GM18511 (cell line): ENCODE results near the gene KRTAP9-4.
"Not testable (repeated sequence)": the region's sequence is repeated elsewhere in the genome, so short reads cannot be mapped to it uniquely, and the experiment has no call there.

Experiments used
- ATAC-seq: cut with Tn5 transposase; IDR thresholded peaks from one replicate; pipeline ENCODE4 v1.9.1; 2021; ENCODE audit warnings: mild to moderate bottlenecking, moderate library complexity; ENCODE audit not compliant: unreplicated experiment

Gene KRTAP9-4

DNA sequence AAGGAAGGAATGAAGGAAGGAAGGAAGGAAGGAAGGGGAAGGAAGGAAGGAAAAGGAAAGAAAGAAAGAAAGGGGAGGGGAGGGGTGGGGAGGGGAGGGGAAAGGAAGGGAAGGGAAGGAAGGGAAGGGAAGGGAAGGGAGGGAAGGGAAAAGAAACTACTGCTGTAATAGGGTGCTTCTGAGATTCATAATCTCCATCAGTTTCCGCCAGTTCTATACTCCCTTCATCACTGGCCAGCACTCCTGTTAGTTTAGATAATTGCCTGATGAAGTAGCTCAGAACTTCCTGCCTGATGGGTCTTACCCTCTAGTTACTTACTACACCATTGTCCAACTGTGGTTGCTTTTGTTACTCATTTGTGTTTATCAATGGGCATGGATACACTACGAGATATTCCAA is 13.7 kb downstream of the KRTAP9-4 start:
- ATAC-seq, result no peak

DNA sequence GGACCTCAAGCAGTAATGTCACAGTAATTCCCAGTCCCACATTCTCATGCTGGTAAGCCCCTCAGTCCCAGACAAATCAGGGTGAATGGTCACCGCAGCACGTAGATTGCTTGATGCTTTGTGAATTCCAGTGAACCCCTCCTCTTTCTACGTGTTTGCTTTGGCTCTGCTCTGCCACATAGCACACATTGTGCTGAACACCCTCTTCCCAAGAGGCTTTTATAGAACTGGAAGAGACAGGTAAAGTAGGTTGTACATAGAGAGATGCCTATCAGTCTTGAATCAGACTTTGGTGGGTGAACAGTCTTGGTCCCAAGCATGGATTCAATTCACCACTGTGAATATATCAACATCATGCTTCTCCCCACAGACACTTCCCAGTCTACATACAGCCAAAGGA is 15.1 kb downstream of the KRTAP9-4 start:
- ATAC-seq, result no peak

DNA sequence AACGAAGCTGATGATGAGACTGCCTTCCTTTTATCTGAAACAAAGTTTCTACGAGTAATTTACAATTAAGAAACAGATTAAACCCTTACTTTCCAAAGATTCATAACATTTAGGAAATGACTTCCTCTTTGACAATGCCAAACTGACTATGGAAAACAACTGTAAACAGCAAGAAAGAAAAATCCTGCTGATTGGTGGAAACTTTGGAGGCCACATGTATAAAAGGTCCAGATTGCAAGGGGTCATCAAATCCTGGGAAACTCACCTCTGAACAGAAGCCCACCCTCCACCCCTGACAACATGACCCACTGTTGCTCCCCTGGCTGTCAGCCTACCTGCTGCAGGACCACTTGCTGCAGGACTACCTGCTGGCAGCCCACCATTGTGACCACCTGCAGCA is 15.6 kb downstream of the KRTAP9-4 start, which contains the start of gene KRTAP9-6:
KRTAP9-6 (plus strand) TSS at position 301 of the 400 bp plus-strand sequence; CDS start at position 301, 0 bp downstream.
- no peak for ATAC-seq

DNA sequence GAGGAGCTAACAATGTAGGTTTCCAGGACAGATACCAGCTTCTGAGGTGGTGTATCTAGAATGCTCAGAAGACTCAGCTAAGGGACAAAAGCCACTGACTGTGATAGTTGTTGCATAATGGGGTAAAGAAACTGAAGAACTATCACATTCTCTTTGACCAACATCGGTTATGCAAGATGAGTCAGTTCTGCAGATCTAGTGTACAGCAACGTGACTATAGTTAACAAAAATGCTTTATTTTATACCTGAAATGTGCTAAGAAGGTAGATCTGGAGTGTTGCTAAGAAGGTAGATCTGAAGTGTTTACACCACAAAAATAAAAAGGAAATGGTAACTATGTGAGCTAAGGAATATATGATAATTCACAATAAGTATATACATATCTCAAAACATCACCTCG is 18.2 kb downstream of the KRTAP9-4 start:
- no peak for ATAC-seq

DNA sequence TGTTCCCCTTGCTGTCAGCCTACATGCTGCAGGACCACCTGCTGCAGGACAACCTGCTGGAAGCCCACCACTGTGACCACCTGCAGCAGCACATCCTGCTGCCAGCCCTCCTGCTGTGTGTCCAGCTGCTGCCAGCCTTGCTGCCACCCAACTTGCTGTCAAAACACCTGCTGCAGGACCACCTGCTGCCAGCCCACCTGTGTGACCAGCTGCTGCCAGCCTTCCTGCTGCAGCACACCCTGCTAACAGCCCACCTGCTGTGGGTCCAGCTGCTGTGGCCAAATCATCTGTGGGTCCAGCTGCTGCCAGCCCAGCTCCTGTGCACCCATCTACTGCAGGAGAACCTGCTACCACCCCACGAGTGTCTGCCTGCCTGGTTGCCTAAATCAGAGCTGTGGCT is 21.8 kb downstream of the KRTAP9-4 start:
- ATAC-seq, result not testable (repeated sequence)

DNA sequence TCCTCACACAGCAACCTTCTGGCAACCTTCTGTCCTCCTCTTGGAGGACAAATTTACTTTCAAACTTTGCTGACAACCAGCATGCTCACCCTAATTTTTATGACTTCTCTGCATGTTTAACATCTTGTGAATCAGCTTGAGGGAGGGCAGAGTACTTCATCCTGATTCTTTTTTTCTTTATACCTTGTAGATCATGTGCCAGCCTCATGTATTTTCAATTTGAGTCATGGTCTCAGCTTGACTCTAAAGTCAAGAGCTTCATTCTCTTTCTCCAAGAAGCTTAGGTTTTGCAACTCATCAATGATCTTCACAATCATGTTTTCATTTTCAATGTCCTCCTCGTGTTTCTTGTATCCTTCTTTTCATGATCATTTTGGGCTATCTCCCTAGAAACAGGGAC is 22.4 kb downstream of the KRTAP9-4 start:
- ATAC-seq, result no peak

DNA sequence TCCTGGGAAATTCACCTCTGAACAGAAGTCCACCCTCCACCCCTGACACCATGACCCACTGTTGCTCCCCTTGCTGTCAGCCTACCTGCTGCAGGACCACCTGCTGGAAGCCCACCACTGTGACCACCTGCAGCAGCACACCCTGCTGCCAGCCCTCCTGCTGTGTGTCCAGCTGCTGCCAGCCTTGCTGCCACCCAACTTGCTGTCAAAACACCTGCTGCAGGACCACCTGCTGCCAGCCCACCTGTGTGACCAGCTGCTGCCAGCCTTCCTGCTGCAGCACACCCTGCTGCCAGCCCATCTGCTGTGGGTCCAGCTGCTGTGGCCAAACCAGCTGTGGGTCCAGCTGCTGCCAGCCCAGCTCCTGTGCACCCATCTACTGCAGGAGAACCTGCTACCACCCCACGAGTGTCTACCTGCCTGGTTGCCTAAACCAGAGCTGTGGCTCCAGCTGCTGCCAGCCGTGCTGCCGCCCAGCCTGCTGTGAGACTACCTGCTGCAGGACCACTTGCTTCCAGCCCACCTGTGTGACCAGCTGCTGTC is 26.2 kb downstream of the KRTAP9-4 start, which contains the start of gene KRTAP9-7:
KRTAP9-7 (plus strand) TSS at position 51 of the 543 bp plus-strand sequence; CDS start at position 51, 0 bp downstream.
- ATAC-seq, result not testable (repeated sequence)

DNA sequence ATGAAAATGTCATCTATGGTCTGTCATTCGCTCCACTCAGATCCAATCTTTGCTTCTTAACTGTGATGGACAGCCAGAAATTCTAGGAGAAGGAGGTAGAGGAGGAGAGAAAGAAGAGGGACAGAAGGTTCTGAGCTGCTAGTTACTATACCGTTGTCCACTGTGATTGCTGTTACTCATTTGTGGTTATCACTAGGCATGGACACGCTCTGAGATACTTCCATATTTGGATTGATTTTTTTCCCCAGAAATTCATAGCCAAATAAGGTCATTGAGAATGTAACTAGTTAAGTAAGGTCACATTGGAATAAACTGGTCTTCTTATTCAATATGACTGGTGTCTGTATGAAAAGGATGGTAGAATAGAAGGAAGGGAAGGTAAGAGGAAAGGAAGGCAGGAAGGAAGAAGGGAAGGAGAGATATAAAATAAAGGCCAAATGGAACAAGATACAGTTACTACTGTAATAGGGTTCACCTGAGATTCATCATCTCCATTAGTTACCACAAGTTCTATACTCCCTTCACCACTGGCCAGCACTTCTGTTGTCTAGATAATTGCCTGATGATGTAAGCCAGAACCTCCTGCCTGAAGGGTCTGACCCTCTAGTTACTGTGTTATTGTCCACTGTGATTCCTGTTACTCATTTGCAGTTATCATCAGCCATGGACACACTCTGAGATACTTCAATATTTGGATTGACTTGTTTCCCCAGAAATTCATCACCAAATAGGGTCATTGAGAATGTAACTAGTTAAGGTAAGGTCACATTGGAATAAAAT is 28.9 kb downstream of the KRTAP9-4 start:
- ATAC-seq, result no peak

DNA sequence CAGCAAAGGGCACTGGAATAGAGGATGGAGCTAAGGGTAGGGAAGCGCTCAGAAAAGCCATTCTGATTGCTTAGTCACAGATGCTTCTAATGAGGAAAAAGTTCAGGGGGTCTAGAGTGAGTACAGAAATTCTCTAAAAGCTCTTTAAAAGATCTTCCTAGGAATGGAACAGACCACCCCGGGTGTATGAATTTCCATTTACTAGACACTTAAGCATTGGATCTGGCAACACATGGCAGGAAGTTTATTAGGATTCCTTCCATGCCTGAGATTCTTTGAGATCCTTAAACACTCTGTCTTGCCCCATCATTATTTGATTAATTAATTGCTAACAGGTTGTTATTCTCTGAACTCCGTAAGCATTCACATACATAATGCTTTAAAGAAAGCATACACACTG is 34.6 kb downstream of the KRTAP9-4 start:
- no peak for ATAC-seq

DNA sequence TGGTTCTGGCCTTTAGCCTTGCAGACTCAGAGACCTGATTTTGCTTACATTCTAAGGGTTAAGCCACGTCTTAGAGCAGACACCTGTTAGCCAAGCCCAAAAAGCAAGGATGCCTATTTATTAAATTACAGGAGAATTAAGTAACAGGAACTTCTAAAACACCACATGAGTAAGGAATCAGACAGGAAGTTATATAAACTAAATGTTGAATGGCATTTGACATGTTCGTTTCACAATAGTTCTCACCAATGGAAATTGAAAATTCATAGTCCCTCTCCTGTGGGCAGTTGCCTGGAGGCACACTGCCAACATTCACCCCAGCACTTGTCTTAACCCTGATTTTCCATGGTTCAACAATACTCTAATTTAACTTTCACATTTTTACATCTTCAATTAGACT is 35.1 kb downstream of the KRTAP9-4 start:
- ATAC-seq, result no peak

DNA sequence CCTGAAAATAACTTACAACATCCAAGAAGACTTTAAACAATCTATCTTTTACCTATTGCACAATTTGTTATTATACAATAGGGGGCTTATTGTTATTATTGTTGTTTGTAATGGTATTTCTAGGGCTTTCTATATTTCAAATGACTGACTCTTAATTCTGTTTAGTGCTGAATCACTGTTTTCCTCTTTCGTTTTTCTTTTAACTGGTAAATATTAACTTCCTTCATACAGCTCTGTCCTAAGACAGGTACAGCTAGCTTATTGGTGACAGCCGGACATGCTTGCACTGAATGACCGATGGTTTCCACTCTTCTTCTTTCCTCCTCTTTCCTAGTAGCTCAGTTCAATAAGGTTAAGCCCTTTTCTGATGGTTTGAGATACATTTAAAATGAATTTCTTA is 37.6 kb downstream of the KRTAP9-4 start:
- ATAC-seq, result no peak

DNA sequence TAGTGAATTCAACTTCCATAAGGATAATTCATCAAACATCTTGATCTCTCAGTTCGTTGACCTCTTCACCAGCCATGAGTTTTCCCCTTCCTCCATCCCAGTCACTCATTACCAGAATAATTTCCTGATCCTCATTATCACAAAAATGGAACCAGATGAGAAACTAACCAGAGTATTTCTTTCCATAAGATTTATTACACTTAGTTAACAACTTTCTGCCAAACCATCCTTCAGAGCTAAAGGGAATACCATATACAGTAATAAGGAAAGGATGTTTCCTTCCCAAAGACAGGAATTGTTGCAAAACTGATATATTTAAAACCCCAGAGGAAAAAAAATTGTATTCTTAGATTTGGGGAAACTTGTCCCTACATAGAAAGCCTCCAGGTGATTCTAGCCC is 44.5 kb downstream of the KRTAP9-4 start:
- no peak for ATAC-seq

DNA sequence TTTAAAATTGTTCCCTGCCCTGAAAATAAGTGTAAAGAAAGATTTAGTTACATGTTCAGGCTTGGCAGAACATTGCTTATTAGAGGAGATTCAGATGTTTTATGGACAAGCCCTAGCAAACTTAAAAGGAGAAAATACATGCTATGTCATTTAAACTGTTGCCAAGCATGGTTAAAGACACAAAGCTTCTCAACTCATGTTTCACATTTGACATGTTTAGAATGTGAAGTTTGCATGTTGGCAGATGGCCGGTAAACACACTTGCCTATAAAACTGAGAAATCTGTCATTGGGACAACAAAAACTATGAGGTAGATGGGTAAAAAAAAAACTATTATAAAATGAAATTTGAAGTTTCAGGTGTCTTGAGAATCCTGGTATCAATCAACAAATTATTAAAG is 47.4 kb downstream of the KRTAP9-4 start:
- ATAC-seq, result no peak

DNA sequence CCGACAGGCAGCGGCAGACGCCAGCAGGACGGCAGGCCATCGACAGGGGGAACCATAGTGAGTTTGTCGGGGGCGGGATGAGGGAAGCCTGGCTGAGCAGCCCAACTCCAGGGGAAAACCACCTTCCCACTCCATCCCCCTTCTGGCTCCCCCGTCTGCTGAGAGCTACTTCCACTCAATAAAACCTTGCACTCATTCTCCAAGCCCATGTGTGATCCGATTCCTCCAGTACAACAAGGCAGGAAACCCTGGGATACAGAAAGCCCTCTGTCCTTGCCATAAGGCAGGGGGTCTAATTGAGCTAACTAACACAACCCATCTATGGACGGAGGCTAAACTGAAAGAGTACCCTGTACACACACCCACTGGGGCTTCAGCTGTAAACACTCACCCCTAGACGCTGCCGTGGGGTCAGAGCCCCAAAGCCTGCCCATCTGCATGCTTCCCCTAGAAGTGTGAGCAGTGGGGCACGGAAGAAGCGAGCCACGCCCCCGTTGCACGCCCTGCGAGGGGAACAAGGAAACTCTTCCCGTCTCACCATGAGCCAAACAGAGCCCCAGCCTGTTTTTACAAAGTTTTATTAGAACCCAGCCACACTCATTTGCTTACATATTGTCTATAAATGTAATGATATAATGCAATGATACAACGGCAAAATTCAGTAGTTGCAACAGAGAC is 49.1 kb downstream of the KRTAP9-4 start:
- no peak for ATAC-seq
